HT-29 (cell line): Measurements from ENCODE around the gene SULF2. TPM values are rescaled to one million over a fixed set of nuclear protein-coding genes. Genes with fewer than 3 reads are reported as not detected.
"Not testable (repeated sequence)": the region's sequence is repeated elsewhere in the genome, so short reads cannot be mapped to it uniquely, and the experiment has no call there.

Experiments
- DNase-seq: peaks from one replicate; pipeline ENCODE4 v3.0.0-alpha.2; 2015; ENCODE audit warnings: low spot score
- total RNA-seq: library from RNA; depleted of rRNA; stranded (reverse); fragments of >200 nt; shearing (Covaris generic); gene quantifications from 2 replicates; pipeline ENCODE4 v1.2.3, GENCODE V29; 2014; rRNA removed

SULF2 gene
- 147 and 158 TPM in 2 replicates for total RNA-seq

DNA sequence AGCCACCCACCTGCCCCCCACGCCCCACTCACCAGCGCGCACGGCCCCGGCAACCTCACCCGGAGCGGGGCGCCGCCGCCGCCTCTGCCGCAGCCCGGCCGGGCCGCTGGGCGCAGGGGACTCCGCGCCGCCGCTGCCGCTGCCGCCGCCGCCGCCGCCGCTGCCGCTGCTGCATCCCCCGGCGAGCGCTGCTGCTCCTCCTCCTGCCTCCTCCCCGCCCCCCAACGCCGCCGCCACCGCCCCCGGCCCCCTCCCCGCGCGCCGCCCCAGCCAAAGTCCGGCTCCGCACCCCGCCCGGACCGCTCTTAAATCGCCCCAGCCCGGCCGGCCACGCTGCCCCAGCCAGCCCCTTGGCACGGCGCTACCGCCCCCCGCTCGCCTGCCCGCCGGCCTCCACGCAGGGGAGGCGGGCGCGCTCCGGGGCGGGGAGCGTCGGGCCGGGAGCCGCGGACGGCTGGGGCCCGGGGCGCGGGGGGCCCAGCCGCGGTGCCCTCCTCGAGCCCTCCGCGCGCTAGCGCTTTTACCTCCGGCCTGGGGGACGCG, at the start of gene SULF2:
Gene SULF2 (minus strand): TSS at position 171 of the 543 bp plus-strand sequence. CDS start 28,118 bp downstream, outside the sequence.
- peak; percentile 67 for DNase-seq

GRCh38 chr20:47831675-47832074, 46.4 kb upstream of the SULF2 start:
- DNase-seq, result not testable (repeated sequence)

- not testable (repeated sequence) for DNase-seq
Measured at GRCh38 chr20:47826716-47827115, 41.4 kb upstream of the SULF2 start.

DNA sequence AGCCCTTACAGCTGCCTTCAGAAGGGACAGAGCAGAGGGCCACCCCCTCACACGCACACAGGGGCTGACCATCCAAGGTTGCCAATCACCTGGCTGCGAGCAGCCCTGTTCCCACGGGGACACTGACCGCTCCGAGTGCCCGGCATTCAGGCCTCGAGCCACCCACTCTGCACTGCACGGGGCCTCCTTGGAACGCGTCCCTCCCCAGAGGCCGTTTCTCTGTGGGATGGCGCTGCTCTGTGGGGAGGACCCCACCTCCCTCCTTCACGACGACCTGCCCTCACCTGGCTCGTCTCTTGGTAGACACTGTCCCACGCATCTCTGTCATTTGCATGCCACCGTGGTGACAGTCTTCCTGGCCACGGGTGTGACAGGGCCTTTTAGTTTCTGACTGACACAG, 40.7 kb upstream of the SULF2 start:
- not testable (repeated sequence) for DNase-seq

DNA sequence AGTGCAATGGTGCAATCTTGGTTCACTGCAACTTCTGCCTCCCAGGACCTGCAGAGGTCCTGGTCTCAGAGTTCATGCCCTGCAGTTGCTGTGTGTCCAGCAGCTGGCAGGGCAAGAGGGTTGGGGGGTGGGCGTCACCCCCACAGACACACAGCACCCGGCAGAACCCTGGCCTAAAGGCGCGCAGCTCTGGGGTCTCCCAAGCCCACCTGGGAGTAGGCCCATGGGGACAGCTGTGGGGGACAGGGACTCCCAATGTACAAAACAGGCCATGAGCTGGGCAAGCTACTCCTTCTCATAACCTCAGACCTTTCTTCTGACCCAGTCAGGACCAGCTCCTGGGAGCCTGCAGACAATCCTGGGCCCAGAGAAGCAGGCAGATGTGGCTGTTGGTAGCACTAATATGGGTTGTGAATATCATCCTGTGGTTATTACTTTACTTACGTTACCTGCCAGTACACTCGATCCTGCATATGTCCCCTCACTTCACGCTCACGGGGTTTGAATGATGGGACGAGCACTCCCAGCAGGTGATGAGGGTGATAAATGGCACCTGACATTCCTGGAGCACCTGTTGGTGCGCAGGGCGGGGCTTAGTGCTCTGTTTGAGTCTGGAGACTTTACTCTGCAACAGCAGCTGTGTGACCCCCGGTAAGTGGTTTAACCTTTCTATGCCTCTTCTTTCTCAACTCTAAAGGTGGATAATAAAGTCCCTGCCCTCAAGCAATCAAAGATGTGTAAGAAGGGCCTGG, 39.9 kb upstream of the SULF2 start:
- DNase-seq, result no peak

DNA sequence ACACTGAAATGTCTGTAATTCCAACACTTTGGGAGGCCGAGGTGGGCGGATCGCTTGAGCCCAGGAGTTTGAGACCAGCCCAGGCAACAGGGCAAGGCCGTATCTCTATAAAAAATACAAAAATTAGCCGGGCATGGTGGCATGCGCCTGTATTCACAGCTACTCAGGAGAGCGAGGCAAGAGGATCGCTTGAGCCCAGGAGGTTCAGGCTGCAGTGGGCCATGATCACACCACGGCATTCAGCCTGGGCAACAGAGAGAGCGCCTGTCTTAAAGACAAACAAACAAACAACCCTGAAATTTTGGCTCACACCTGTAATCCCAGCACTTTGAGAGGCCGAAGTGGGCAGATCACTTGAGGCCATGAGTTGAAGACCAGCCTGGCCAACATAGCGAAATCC, 38.7 kb upstream of the SULF2 start:
- not testable (repeated sequence) for DNase-seq

- peak; percentile 66 for DNase-seq
Measured at GRCh38 chr20:47821481-47822100, 36.3 kb upstream of the SULF2 start.

- no peak for DNase-seq
Measured at GRCh38 chr20:47818996-47819609, 33.8 kb upstream of the SULF2 start.

GRCh38 chr20:47818466-47818865, 33.2 kb upstream of the SULF2 start:
- no peak for DNase-seq

GRCh38 chr20:47818016-47818415, 32.7 kb upstream of the SULF2 start:
- no peak for DNase-seq

DNA sequence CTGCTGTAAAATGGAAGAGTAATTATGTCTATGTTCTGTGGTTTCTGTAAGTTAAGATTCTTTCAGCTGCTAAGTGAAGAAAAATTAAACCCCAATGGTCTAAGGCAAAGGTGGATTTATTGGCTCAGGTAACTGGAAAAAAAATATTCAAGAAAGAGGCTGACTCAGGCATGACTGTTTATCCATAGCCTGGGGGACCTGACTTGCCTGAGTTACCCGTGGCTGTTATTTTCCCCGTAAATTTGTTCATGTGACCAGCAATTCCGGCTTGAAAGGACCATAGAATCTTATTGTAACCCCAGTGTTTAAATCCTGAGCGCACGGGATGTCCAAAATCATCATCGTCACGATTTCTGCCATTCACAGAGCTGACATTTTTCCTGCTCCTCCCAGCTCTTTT, 32.3 kb upstream of the SULF2 start:
- DNase-seq, result no peak

- no peak for DNase-seq
Measured at GRCh38 chr20:47816487-47817451, 31.5 kb upstream of the SULF2 start.

DNA sequence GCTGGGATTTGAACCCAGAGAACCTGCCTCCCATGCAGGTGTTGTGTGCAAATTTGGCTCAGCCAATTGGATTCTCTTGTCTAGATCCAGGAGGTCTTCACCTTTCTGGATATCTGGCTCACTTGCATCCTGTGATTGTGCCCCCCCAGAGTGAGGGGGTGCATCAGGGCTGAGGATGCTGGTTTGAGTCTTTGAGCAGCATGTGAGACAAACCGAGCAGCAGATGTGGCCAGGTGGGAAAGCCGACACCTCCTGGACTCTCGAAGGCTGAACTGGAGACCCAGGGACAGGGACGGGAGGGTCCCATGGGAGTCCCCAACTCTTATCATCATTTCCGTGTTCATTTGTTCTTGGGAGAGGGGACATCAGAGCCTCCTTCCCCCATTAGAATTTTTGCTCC, 30.6 kb upstream of the SULF2 start:
- DNase-seq, result no peak

- no peak for DNase-seq
Measured at GRCh38 chr20:47815416-47815806, 30.1 kb upstream of the SULF2 start.

DNA sequence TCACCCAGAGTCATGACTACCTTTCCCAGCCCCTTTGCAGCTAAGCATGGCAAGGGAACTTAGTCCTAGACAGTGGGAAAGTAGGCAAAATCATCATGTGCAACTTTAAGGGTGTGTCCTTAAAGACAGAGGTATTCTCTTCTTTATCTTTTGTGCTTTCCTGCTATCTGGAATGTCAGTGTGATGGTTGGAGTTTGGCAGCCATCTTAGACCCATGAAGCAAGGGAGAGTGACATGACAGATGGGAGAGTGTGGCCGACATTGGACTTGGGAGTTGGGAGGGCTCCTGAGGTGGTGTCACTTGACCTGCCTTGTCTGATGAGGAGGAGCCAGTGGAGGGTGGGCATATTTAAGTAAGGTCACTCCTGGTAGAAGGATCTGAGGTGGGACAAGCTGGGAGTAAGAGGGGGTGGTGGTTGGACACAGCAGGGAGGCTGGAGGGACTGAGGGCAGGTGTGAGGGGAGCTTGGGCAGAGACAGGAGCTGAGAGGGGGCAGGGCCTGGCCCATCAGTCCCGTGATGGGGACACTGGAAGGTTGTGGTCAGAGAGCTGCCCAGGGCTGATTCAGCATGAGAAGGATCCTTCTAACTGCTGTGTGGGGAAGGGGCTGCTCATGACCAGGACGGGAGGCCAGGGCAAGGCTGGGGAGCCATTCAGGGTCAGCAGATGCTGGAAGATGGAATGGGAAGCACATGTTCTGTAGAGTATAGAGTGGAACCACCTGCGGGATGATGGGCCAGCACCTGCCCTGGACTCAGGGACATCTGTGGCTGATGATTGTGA, 29.5 kb upstream of the SULF2 start:
- DNase-seq, result no peak

- DNase-seq, result no peak
Measured at GRCh38 chr20:47810721-47811347, 25.6 kb upstream of the SULF2 start.

DNA sequence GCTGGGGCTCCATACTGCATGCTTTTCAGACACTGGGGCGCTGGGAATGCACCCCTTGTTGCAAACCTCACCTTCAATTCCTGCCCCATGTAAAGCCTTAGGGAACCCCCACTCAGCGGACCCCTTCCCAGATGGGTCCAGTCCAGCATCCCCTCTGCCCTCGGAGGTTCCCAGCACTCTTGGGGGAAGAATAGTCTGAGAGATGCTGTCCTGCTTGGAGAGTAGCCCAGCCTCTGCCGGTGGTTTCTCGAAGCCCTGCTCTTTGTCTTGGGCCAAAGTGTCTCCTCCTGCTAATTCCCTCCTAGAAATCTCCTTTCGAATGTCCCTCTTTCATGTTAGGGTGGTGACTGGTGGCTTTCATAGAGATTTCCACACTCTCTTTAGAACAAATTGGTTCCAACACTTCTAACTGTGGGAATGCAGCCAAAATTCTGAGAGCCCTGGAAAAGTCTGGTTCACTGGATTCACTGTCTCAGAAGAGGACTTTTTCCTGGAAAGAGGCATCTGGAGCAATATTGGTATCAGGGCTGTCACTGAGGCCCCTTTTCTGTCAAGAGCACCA, 24.9 kb upstream of the SULF2 start:
- DNase-seq, result peak; percentile 67

DNA sequence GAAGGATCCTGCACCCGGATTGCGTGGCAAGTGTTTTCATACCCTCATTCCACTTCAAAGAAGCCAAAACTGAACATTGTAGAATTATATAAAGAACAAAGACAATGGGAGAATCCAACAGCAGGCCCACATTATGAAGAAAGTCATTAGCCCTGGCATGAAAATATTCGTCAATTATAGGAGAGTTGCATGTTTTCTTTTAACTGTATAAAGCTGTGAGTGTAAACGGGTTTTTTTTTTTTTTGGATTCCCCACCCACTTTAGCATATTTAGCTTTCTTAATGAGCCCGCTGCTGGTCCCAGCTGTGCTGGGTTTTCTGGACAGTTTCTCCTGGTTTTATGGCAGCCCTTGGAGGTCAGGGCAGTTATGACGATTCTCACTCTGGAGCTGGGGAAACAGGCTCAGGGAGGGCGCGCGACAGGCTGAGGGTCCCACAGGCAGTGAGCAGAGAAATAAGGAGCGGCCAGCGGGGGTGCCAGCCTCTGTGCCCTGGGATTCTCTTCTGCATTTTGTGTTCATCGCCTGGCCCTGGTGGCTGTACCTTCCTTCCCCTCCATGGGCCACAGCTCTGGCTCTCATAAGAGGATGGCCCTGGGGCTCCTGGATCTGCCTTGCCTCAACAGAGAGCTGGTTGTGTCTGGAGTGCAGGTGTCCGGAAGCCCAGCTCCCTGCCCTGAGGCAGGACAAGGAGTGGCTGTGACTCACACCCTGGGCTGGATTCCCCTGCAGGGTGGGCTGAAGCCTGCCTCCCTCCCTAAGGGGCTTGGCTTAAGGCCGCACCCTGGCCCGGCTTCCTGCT, 24.1 kb upstream of the SULF2 start:
- peak; percentile 98 for DNase-seq

GRCh38 chr20:47805951-47806350, 20.7 kb upstream of the SULF2 start:
- DNase-seq, result peak; percentile 47
